Ishikawa (cell line): ENCODE results near the gene PRDM2.

Experiments
- CEBPB ChIP-seq: IDR thresholded peaks from 2 replicates; pipeline ENCODE4 v1.6.1; 2012
- CREB1 ChIP-seq: IDR thresholded peaks from 2 replicates; pipeline ENCODE4 v1.6.1; 2012; ENCODE audit warnings: low read depth
- EGR1 ChIP-seq: IDR thresholded peaks from 2 replicates; pipeline ENCODE4 v1.6.1; 2012
- EP300 ChIP-seq: IDR thresholded peaks from 2 replicates; pipeline ENCODE4 v1.6.1; 2012; ENCODE audit warnings: borderline replicate concordance
- FOXM1 ChIP-seq: IDR thresholded peaks from 2 replicates; pipeline ENCODE4 v1.6.1; 2012; ENCODE audit warnings: low read depth, borderline replicate concordance
- MAX ChIP-seq: IDR thresholded peaks from 2 replicates; pipeline ENCODE4 v1.6.1; 2012
- NFIC ChIP-seq: IDR thresholded peaks from 2 replicates; pipeline ENCODE4 v1.6.1; 2012
- RAD21 ChIP-seq: IDR thresholded peaks from 2 replicates; pipeline ENCODE4 v1.6.1; 2012; ENCODE audit warnings: low read depth
- TAF1 ChIP-seq: IDR thresholded peaks from 2 replicates; pipeline ENCODE4 v1.6.1; 2012; ENCODE audit warnings: low read depth, mild to moderate bottlenecking
- TCF12 ChIP-seq: IDR thresholded peaks from 2 replicates; pipeline ENCODE4 v1.6.1; 2012; ENCODE audit warnings: low read depth
- TEAD4 ChIP-seq: IDR thresholded peaks from 2 replicates; pipeline ENCODE4 v1.6.1; 2012
- YY1 ChIP-seq: IDR thresholded peaks from 2 replicates; pipeline ENCODE4 v1.6.1; 2012; ENCODE audit warnings: low read depth
- ZBTB7A ChIP-seq: IDR thresholded peaks from 2 replicates; pipeline ENCODE4 v1.6.1; 2012; ENCODE audit warnings: low read depth
- TF ChIP-seq, protein P1 (sequence below): IDR thresholded peaks from 2 replicates; pipeline ENCODE4 v1.6.1; 2012; ENCODE audit warnings: low read depth, mild to moderate bottlenecking
- TF ChIP-seq, protein P2 (sequence below): IDR thresholded peaks from 2 replicates; pipeline ENCODE4 v1.6.1; 2012

The PRDM2 gene

GRCh38 chr1:13828454-13829151, 128.6 kb downstream of the PRDM2 start:
- no peak for TF ChIP-seq NFIC
- TF ChIP-seq YY1 = no peak
- peak; percentile 52 for TF ChIP-seq RAD21
- TF ChIP-seq, protein P1, sequence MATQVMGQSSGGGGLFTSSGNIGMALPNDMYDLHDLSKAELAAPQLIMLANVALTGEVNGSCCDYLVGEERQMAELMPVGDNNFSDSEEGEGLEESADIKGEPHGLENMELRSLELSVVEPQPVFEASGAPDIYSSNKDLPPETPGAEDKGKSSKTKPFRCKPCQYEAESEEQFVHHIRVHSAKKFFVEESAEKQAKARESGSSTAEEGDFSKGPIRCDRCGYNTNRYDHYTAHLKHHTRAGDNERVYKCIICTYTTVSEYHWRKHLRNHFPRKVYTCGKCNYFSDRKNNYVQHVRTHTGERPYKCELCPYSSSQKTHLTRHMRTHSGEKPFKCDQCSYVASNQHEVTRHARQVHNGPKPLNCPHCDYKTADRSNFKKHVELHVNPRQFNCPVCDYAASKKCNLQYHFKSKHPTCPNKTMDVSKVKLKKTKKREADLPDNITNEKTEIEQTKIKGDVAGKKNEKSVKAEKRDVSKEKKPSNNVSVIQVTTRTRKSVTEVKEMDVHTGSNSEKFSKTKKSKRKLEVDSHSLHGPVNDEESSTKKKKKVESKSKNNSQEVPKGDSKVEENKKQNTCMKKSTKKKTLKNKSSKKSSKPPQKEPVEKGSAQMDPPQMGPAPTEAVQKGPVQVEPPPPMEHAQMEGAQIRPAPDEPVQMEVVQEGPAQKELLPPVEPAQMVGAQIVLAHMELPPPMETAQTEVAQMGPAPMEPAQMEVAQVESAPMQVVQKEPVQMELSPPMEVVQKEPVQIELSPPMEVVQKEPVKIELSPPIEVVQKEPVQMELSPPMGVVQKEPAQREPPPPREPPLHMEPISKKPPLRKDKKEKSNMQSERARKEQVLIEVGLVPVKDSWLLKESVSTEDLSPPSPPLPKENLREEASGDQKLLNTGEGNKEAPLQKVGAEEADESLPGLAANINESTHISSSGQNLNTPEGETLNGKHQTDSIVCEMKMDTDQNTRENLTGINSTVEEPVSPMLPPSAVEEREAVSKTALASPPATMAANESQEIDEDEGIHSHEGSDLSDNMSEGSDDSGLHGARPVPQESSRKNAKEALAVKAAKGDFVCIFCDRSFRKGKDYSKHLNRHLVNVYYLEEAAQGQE = no peak

DNA sequence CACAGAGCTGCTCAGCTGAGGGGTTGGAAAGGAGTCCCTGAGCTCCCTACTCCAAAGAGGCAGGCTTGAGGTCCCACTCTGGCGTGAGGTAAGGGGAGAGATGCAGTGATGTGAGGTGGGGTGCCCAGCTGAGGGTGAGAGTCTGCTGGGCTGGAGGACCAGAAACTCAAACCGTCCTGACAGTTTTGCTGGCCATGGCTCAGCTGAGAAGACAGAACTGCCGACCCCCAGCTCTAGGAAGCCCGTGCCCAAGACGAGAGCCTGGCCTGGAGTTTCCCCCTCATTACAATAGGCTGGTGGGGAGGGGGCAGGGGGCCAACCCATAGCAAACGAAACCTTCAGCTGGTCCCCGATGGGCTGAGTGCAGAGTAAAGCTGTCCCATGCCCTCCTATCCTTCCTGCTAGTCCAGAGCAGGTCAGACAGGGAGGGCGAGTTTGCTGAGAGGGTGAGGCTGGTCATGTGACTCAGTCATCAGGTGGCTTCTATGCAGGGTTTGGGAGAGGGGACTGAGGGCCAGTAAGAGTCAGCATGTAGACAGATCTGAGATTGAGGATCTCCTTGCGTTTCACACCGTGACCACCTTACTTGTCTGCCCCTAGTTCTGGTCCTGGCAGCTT, 129.3 kb downstream of the PRDM2 start:
- TF ChIP-seq, protein P2, sequence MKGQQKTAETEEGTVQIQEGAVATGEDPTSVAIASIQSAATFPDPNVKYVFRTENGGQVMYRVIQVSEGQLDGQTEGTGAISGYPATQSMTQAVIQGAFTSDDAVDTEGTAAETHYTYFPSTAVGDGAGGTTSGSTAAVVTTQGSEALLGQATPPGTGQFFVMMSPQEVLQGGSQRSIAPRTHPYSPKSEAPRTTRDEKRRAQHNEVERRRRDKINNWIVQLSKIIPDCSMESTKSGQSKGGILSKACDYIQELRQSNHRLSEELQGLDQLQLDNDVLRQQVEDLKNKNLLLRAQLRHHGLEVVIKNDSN = peak; percentile 65
- TF ChIP-seq FOXM1 = no peak

GRCh38 chr1:13830170-13830569, 130.2 kb downstream of the PRDM2 start:
- TF ChIP-seq NFIC (no peak), RAD21 (no peak), CREB1 (no peak)
- TF ChIP-seq, protein P2 = no peak

DNA sequence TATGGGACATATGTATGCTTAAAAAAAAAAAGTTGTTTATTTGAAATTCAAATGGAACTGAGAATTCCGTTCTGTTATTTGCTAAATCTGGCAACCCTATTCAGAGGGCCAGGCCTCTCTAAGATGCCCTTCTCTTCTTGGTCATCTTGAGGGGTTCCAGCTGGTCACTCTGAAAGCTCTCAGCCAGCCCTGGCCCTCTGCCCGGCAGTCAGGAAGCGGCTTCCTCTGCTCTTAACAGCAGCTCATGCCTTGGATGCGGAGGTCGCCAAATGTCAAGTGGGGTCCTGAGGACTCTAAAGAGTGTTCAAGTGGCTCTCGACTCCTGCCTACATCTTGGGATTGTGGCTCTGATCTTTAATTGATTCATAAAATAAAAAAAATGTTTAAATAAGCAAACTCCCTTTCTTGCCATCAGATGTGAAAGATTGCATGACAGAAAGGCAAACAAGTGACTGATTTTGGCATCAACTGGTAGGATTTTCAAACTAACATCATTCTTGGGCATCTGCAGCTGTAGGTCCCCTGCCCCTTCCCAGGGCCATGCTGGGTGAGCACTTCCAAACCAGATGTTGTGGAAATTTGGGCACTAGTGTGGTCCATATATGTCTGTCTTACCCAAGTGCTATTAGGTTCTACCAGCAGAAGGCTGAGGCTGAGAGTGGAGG, 130.8 kb downstream of the PRDM2 start:
- TF ChIP-seq TEAD4 (no peak), YY1 (no peak), RAD21 (no peak), NFIC (no peak), MAX (no peak)
- TF ChIP-seq, protein P1 = no peak

DNA sequence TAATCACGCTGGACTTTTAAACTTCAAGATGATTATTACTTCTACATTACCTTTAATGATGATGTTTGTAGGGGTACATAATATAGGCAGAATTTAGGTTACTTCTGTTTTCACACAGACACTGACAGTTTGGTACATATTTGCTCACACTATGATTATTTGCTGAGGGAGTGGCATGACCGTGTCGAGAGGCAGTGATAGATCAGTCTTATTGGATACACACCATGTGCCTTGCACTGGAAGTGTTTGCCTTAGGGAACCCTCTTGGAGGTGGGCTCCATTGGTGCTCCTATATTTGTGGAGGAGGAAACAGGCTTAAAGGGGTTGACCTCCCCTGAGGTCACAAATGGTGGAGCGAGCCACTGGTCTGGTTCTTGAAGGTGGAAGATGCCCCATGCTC, 132.1 kb downstream of the PRDM2 start:
- TF ChIP-seq, protein P1 = no peak
- TF ChIP-seq MAX (no peak), TCF12 (no peak), EP300 (no peak), ZBTB7A (no peak), CREB1 (no peak), EGR1 (no peak), YY1 (no peak), FOXM1 (no peak), TAF1 (no peak), CEBPB (no peak), TEAD4 (no peak), NFIC (no peak), RAD21 (no peak)
- TF ChIP-seq, protein P2 = no peak
